Fibroblast of lung (primary cell): ENCODE data around the gene CALU. TPM values are rescaled to one million over a fixed set of nuclear protein-coding genes. Genes with fewer than 3 reads are reported as not detected.

Experiments
- DNase-seq, 2 donors: peaks; one replicate each; pipeline versions ENCODE4 v3.0.0 to v3.0.0-alpha.2; 2010; ENCODE audit warnings: low read depth in 2 of 2
- H2AFZ ChIP-seq: 2 replicates; pipeline ENCODE4 v1.5.1; 2012; ENCODE audit warnings: low read length, control low read depth, inconsistent platforms
- H3K27ac ChIP-seq: 2 replicates; pipeline ENCODE4 v1.5.1; 2011; ENCODE audit warnings: low read length, control low read depth; ENCODE audit not compliant: insufficient read depth
- H3K27me3 ChIP-seq: 2 replicates; pipeline ENCODE4 v1.5.1; 2011; ENCODE audit warnings: mild to moderate bottlenecking, low read length; ENCODE audit not compliant: control insufficient read depth, insufficient read depth
- H3K36me3 ChIP-seq: 2 replicates; pipeline ENCODE4 v1.5.1; 2011; ENCODE audit warnings: low read length; ENCODE audit not compliant: control insufficient read depth, insufficient read depth
- H3K4me1 ChIP-seq: 2 replicates; pipeline ENCODE4 v1.5.1; 2011; ENCODE audit warnings: low read length; ENCODE audit not compliant: control insufficient read depth, insufficient read depth; ENCODE audit errors: extremely low read depth
- H3K4me2 ChIP-seq: 2 replicates; pipeline ENCODE4 v1.5.1; 2011; ENCODE audit warnings: low read length, control low read depth; ENCODE audit not compliant: insufficient read depth; ENCODE audit errors: extremely low read depth
- H3K4me3 ChIP-seq, 4 experiments: fragments of 200-600 bp in 1 of 4; sonication (generic) in 1 of 4; replicated peaks in 1 of 4; 2 replicates each; pipeline ENCODE4 v1.5.1; 2011 to 2016; ENCODE audit warnings: low read length in 4 of 4, low read depth in 3 of 4, mild to moderate bottlenecking in 3 of 4, control low read depth in 2 of 4, inconsistent platforms in 1 of 4, mixed read lengths in 1 of 4; ENCODE audit not compliant: insufficient read depth in 1 of 4; ENCODE audit errors: control extremely low read depth in 1 of 4
- H3K79me2 ChIP-seq: 2 replicates; pipeline ENCODE4 v1.5.1; 2012; ENCODE audit warnings: mild to moderate bottlenecking, low read length, inconsistent platforms; ENCODE audit not compliant: control insufficient read depth, insufficient read depth
- H3K9ac ChIP-seq: 2 replicates; pipeline ENCODE4 v1.5.1; 2011; ENCODE audit warnings: mild to moderate bottlenecking, low read length, control low read depth; ENCODE audit not compliant: insufficient read depth
- H3K9me3 ChIP-seq: 2 replicates; pipeline ENCODE4 v1.5.1; 2012; ENCODE audit warnings: low read depth, low read length; ENCODE audit not compliant: control insufficient read depth, insufficient read depth
- H4K20me1 ChIP-seq: 2 replicates; pipeline ENCODE4 v1.5.1; 2011; ENCODE audit warnings: low read length; ENCODE audit not compliant: control insufficient read depth, insufficient read depth; ENCODE audit errors: extremely low read depth
- EZH2 ChIP-seq: IDR thresholded peaks from 2 replicates; pipeline ENCODE4 v1.5.1; 2012; ENCODE audit warnings: low read length, control low read depth, mild to moderate bottlenecking; ENCODE audit errors: missing control alignments
- polyA plus RNA-seq, 2 donors: library from polyadenylated mRNA; depleted of rRNA in 1 of 2; stranded (reverse) in 1 of 2; unstranded in 1 of 2; fragments of >200 nt; gene quantifications; 2 replicates each; pipeline ENCODE4 v1.2.1, GENCODE V29; 2011 to 2012; ENCODE audit warnings: missing spikeins in 1 of 2
- total RNA-seq: library from RNA; depleted of rRNA; stranded (reverse); fragments of >200 nt; gene quantifications from 2 replicates; pipeline ENCODE4 v1.2.1, GENCODE V29; 2014
- TF ChIP-seq, protein P1 (sequence below), 2 donors: IDR thresholded peaks in 1 of 2; conservative IDR thresholded peaks in 1 of 2; 1 replicate in 1 of 2; 2 replicates in 1 of 2; pipeline ENCODE4 v1.5.1; 2011 to 2012; ENCODE audit warnings: low read length in 2 of 2, control low read depth in 1 of 2, inconsistent platforms in 1 of 2, low read depth in 1 of 2, mild to moderate bottlenecking in 1 of 2

CALU gene
- total and polyA plus RNA-seq, 2 donors (not counting 1 experiment from before 2014, with no cell fraction given): 636 to 1,372 TPM

DNA sequence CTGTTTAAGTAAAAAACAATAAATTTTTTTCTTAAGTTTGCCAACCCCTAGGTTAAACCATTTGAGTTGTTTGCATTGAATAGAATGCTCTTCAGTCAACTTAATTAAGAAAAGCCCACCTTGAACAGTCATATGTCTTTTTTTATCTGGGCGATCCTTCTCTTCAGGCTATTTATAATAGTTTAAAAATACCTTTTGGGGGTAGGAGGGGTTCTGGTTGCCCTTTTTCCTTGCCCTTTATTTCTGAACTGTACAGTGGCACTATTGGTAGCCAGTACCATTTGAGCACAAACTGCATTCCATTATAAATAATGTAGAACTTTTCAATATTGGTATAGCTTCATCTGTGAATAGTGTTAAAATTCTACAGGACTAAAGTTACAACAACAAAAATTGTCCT is 13.1 kb downstream of the CALU start:
- H3K36me3 ChIP-seq: peaks cover 17% of the 10 kb centered on the region

DNA sequence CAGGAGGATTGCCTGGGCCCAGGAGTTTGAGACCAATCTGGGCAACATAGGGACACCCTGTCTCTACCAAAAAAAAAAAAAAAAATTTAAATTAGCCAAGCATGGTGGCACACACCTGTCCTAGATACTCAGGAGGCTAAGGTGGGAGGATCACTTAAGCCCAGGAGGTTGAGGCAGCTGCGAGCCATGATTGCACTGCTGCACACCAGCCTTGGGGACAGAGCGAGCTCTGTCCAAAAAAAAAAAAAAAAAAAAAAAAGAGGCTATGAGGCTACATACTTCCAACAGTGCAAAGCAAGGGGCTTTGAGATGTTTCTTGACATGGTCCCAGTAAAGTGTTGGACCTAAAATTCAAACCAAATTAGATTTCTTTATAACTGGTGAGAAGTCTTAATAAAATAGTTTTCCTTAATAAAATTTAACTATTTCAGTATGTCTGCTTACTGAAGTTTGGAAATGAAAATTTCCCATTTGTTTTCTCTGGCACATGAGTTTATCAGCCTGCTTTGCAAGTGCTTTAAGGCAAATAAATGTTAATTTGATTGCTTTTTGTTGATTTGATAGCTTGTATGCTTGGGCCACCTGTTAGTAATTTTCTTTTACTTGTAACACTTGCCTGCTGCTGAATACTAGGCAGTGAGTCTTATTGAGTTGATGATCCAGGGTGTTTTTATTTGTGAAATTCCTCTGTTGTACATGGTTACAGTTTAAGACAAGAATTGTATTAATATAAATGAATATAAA is 16.1 kb downstream of the CALU start:
- Histone ChIP-seq H3K4me2 (peak overlapping the region; percentile 25), H3K4me3 (no peak overlapping the region), H2AFZ (no peak overlapping the region), H4K20me1 (peaks cover 2% of the 10 kb centered on the region), H3K79me2 (peaks cover 80% of the 10 kb centered on the region), H3K27me3 (no peaks in the 10 kb centered on the region), H3K9me3 (no peaks in the 10 kb centered on the region), H3K27ac (peak overlapping the region; percentile 33), H3K4me1 (peaks cover 10% of the 10 kb centered on the region), H3K9ac (no peak overlapping the region), H3K36me3 (peaks cover 13% of the 10 kb centered on the region)
- TF ChIP-seq, protein P1, sequence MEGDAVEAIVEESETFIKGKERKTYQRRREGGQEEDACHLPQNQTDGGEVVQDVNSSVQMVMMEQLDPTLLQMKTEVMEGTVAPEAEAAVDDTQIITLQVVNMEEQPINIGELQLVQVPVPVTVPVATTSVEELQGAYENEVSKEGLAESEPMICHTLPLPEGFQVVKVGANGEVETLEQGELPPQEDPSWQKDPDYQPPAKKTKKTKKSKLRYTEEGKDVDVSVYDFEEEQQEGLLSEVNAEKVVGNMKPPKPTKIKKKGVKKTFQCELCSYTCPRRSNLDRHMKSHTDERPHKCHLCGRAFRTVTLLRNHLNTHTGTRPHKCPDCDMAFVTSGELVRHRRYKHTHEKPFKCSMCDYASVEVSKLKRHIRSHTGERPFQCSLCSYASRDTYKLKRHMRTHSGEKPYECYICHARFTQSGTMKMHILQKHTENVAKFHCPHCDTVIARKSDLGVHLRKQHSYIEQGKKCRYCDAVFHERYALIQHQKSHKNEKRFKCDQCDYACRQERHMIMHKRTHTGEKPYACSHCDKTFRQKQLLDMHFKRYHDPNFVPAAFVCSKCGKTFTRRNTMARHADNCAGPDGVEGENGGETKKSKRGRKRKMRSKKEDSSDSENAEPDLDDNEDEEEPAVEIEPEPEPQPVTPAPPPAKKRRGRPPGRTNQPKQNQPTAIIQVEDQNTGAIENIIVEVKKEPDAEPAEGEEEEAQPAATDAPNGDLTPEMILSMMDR (conservative IDR thresholded peaks at IDR 0.05 in 1 of 2, IDR thresholded peaks at IDR 0.05 in 1 of 2; ENCODE audit: low read depth in 1 of 2, low read length in 2 of 2): no peak
- TF ChIP-seq EZH2: no peak
- no peak for DNase-seq

More for the DNA sequence above, 13.1 kb downstream of the CALU start:
- no peak overlapping the region for H3K4me2 ChIP-seq
- no peaks in the 10 kb centered on the region for H3K9me3 ChIP-seq
- H3K79me2 ChIP-seq: peaks cover 84% of the 10 kb centered on the region
- DNase-seq: no peak
- H2AFZ ChIP-seq: no peak overlapping the region
- H3K4me1 ChIP-seq: peaks cover 10% of the 10 kb centered on the region
- no peaks in the 10 kb centered on the region for H3K27me3 ChIP-seq
- peaks cover 12% of the 10 kb centered on the region for H4K20me1 ChIP-seq
- H3K9ac ChIP-seq: no peak overlapping the region
- TF ChIP-seq, protein P1 (conservative IDR thresholded peaks at IDR 0.05 in 1 of 2, IDR thresholded peaks at IDR 0.05 in 1 of 2; ENCODE audit: low read depth in 1 of 2, low read length in 2 of 2): no peak
- no peak for TF ChIP-seq EZH2
- H3K4me3 ChIP-seq: no peak overlapping the region
- H3K27ac ChIP-seq: no peak overlapping the region

DNA sequence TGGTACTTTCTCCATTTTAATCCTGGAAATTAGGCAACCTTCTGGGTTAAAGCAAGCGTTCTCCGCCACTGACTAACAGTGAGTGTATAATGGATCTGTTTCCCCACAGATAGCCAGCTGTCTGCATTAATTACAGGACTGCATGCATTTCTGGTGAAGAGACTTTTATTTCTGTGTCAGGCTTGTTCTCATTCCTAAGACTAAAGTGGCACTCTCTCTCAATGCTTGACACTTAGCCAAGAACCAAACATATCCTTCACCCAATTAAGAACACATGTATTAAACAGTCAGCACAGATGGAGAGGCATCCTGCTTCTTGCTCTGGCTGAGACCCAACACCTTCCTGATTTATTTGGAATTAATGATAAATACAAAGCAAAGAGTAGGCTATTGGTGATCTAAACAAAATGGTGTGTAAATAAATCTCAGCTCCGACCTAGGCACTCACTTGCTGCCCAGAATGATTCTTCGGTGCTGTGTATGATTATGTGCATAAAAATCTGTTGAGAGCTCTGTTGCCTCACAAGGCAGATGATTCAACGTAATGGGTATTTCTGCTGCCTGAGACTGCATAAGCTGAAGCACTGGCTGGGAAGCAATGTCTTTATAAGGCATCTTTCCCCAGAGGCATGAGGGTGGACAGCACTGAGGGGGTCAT is 16.8 kb downstream of the CALU start:
- no peaks in the 10 kb centered on the region for H3K9me3 ChIP-seq
- H3K27me3 ChIP-seq: no peaks in the 10 kb centered on the region
- H3K36me3 ChIP-seq: peaks cover 12% of the 10 kb centered on the region
- H3K4me3 ChIP-seq: no peak overlapping the region
- H4K20me1 ChIP-seq: no peaks in the 10 kb centered on the region
- H3K79me2 ChIP-seq: peaks cover 73% of the 10 kb centered on the region
- H3K4me1 ChIP-seq: peaks cover 10% of the 10 kb centered on the region
- no peak overlapping the region for H3K9ac ChIP-seq
- no peak overlapping the region for H2AFZ ChIP-seq
- peak; percentile 92 to 94 for DNase-seq
- H3K4me2 ChIP-seq: no peak overlapping the region
- TF ChIP-seq, protein P1 (conservative IDR thresholded peaks at IDR 0.05 in 1 of 2, IDR thresholded peaks at IDR 0.05 in 1 of 2; ENCODE audit: low read depth in 1 of 2, low read length in 2 of 2): no peak
- no peak for TF ChIP-seq EZH2
- H3K27ac ChIP-seq: peak overlapping the region; percentile 43
